T-helper 1 cell treated with Interleukin-12 subunit alpha and Interleukin-12 subunit beta and Interleukin-4 antibody, amounts not matched to agents 30 μg/mL and 1 μg/mL, for 36 hours (primary cell): ENCODE results near the gene SYNRG.
A peak's percentile ranks its signal among the peaks of the same experiment; 100 is the strongest.
"Not testable (repeated sequence)": the region's sequence is repeated elsewhere in the genome, so short reads cannot be mapped to it uniquely, and the experiment has no call there.

Experiments used
- H3K27ac Mint-ChIP-seq: one replicate; pipeline ENCODE4 v1.8.0; 2021; ENCODE audit warnings: mild to moderate bottlenecking, mixed read lengths
- H3K27me3 Mint-ChIP-seq: one replicate; pipeline ENCODE4 v1.8.0; 2021; ENCODE audit warnings: low read depth, mixed read lengths
- H3K36me3 Mint-ChIP-seq: one replicate; pipeline ENCODE4 v1.8.0; 2021; ENCODE audit warnings: low read depth, mixed read lengths
- H3K4me1 Mint-ChIP-seq: one replicate; pipeline ENCODE4 v1.8.0; 2021; ENCODE audit warnings: low read depth, mixed read lengths
- H3K4me3 Mint-ChIP-seq: one replicate; pipeline ENCODE4 v1.8.0; 2021; ENCODE audit warnings: mild to moderate bottlenecking, moderate library complexity, mixed read lengths
- H3K9me3 Mint-ChIP-seq: one replicate; pipeline ENCODE4 v1.8.0; 2021; ENCODE audit warnings: mixed read lengths

The SYNRG gene

GRCh38 chr17:37614391-37614790 lies 5.2 kb upstream of the SYNRG start:
- Mint-ChIP-seq H3K36me3 (peaks cover 20% of the 10 kb centered on the region), H3K4me3 (no peak overlapping the region), H3K9me3 (no peaks in the 10 kb centered on the region), H3K27ac (no peak overlapping the region), H3K27me3 (no peaks in the 10 kb centered on the region), H3K4me1 (peaks cover 4% of the 10 kb centered on the region)

DNA sequence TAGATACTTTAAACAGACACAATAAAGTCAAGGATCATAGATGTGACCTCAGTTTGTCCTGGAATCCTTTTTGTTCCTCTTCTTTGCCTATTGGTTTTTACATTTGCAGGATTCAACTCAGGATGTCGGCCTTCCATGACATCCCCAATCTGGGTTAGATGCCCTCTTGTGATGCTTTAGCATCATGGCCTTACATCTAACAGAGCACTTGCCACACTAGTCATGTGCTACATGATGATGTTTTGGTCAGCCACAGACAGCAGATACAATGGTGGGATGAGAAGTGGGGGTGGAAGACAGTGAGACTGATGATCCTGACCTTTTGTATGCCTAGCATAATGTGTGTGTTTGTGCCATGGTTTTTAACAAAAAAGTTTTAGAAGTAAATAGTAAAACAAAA lies 1.8 kb upstream of the SYNRG start:
- Mint-ChIP-seq H3K27ac (no peak overlapping the region), H3K4me3 (no peak overlapping the region)

DNA sequence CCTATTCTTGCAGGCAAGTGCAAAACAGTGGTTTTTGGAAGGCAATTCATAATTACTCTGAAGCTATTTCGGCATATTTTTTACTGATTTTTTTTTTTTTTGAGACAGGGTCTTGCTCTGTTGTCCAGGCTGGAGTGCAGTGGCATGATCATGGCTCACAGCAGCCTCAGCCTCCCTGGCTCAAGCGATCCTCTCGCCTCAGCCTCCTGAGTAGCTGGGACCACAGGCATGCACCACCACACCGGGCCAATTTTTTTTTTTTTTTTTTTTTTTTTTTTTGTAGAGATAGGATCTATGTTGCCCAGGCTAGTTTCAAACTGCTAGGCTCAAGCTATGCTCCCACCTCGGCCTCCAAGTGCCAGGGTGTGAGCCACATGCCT lies 813 bp upstream of the SYNRG start:
- Mint-ChIP-seq H3K36me3 (peaks cover 25% of the 10 kb centered on the region), H3K4me3 (peak overlapping the region; percentile 89), H3K4me1 (peaks cover 28% of the 10 kb centered on the region), H3K27ac (peak overlapping the region; percentile 62)
- not testable (repeated sequence) for H3K9me3 Mint-ChIP-seq, H3K27me3 Mint-ChIP-seq

More for the DNA sequence above, 1.8 kb upstream of the SYNRG start:
- Mint-ChIP-seq H3K36me3 (peaks cover 21% of the 10 kb centered on the region), H3K4me1 (peaks cover 20% of the 10 kb centered on the region), H3K27me3 (no peaks in the 10 kb centered on the region), H3K9me3 (no peaks in the 10 kb centered on the region)

DNA sequence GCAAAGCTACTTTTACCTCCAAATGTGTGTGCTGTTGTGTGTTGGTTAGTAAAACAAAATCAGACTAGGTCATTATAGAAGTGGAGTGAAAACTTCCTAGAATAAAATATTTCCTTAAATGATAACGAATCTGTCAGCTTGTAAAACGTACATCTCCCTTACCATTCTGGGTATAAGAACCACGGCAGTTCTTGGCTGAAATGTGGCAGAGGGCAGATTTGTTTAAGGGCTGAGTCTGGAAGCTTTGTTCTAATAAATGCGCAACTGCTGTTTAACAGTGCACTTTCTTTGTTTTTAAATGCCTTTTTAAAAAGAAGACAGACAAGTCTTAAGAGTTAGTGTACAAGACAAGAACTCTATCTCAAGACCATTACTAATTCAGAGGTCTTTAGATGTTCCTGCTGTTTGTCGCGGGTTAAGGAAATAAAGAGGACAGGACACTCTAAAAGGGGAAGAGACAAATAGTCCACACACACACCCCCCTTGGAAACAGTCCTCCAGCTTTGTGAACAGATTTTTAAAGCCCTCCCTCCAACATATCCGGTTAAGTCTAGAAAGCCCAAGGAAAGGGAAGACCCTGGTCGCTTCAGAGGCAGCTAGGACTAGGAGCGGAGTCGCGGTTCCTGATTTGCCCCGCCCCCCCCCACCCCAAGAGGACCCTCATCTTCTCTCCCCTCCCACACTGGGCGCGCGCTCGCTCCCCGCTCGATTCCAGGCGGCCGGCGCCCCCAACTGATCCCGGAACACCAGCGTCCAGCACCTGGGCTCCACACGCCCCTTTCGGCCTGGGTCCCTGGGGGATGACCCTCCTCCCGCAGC lies 658 bp downstream of the SYNRG start:
- Mint-ChIP-seq H3K4me1 (peaks cover 37% of the 10 kb centered on the region), H3K36me3 (peaks cover 24% of the 10 kb centered on the region), H3K4me3 (peak overlapping the region; percentile 89), H3K27ac (peak overlapping the region; percentile 80), H3K9me3 (no peaks in the 10 kb centered on the region), H3K27me3 (no peaks in the 10 kb centered on the region)

DNA sequence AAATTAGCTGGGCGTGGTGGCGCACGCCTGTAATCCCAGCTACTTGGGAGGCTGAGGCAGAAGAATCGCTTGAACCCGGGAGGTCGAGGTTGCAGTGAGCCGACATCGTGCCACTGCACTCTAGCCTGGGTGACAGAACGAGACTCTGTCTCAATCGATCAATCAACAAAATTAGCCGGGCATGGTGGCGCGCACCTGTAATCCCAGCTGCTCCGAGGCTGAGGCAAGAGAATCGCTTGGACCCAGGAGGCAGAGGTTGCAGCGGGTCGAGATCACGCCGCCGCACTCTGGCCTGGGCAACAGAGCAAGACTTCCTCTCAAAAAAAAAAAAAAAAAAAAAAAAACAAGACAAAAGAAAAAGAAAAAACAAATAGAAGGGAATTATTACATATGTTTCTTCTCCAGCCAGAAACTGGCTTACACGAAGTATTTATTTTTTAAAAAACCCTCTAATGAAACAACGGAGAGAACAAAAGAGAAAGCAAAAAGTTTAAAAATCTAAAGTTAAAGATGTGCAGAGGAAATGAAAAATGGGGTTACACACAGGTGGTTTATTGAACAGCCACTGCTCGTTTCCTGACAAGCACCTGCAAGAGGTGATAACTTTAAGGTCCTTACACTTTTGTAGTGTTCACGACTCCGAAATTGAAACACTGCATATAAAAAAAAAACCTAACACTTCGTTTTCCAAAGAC lies 1.4 kb downstream of the SYNRG start:
- Mint-ChIP-seq H3K4me3 (peak overlapping the region; percentile 89), H3K36me3 (peaks cover 23% of the 10 kb centered on the region), H3K27me3 (no peaks in the 10 kb centered on the region)

DNA sequence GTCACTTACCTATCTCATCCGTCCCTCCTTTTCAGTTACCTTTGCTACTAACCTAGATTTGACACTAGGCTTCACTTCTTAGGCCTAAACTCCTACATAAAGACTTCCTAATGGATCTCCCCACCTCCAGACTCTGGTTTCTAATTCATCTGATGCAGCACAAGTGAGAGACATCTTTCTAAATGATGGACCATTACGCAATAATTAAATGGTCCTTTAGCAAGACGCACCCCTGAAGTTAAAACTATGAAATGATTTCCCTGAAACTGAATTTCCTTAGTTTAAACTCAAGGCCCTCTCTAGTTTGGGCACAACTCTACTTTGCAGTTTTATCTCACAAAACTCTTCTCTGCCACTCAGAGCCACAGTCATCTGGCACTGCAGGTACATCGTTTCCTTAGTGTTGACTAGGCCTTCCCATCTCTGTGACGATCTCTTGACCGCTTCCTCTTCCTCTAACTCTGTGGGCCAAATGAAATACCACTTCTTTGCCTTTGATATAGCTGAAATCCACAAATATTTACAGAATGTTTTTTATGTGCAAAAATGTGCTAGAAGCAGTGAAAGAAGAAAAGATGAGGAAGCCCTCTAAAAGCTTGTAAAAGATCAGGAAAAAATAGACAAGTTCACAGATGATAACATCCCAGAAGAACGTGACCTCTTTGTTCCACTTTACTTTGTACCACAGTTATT lies 3.3 kb downstream of the SYNRG start:
- H3K27me3 Mint-ChIP-seq, result no peaks in the 10 kb centered on the region
- peaks cover 44% of the 10 kb centered on the region for H3K4me1 Mint-ChIP-seq
- H3K36me3 Mint-ChIP-seq, result peaks cover 28% of the 10 kb centered on the region
- H3K4me3 Mint-ChIP-seq, result peak overlapping the region; percentile 77
- no peaks in the 10 kb centered on the region for H3K9me3 Mint-ChIP-seq
- peak overlapping the region; percentile 80 for H3K27ac Mint-ChIP-seq

More for the DNA sequence above, 1.4 kb downstream of the SYNRG start:
- Mint-ChIP-seq H3K27ac (peak overlapping the region; percentile 80), H3K9me3 (no peaks in the 10 kb centered on the region), H3K4me1 (peaks cover 39% of the 10 kb centered on the region)

- Mint-ChIP-seq H3K27me3 (no peaks in the 10 kb centered on the region), H3K4me1 (peaks cover 48% of the 10 kb centered on the region), H3K4me3 (peak overlapping the region; percentile 77), H3K36me3 (peaks cover 34% of the 10 kb centered on the region), H3K9me3 (no peaks in the 10 kb centered on the region), H3K27ac (peak overlapping the region; percentile 80)
Observed at GRCh38 chr17:37605081-37605480, 4.1 kb downstream of the SYNRG start.

DNA sequence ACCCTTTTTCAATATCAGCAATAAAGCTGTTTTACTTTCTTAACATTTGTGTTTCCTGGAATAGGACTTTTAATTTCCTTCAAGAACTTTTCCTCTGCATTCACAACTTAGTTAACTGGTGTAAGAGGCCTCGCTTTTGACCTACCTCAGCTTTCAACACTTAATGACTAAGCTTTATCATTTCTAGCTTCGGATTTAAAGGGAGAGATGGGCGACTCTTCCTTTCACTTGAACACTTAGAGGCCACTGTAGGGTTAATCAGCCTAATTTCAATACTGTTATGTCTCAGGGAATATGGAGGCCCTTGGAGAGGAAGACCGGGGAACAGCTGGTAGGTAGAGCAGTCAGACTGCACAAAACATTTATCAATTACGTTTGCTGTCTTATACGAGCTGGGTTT lies 4.7 kb downstream of the SYNRG start:
- Mint-ChIP-seq H3K9me3 (no peaks in the 10 kb centered on the region), H3K27me3 (no peaks in the 10 kb centered on the region), H3K4me1 (peaks cover 44% of the 10 kb centered on the region), H3K4me3 (peak overlapping the region; percentile 77), H3K27ac (peak overlapping the region; percentile 80), H3K36me3 (peaks cover 34% of the 10 kb centered on the region)

- Mint-ChIP-seq H3K4me3 (no peak overlapping the region), H3K27me3 (no peaks in the 10 kb centered on the region), H3K9me3 (no peaks in the 10 kb centered on the region), H3K36me3 (peaks cover 50% of the 10 kb centered on the region), H3K27ac (no peak overlapping the region), H3K4me1 (peaks cover 32% of the 10 kb centered on the region)
Observed at GRCh38 chr17:37598145-37598544, 11.1 kb downstream of the SYNRG start.

DNA sequence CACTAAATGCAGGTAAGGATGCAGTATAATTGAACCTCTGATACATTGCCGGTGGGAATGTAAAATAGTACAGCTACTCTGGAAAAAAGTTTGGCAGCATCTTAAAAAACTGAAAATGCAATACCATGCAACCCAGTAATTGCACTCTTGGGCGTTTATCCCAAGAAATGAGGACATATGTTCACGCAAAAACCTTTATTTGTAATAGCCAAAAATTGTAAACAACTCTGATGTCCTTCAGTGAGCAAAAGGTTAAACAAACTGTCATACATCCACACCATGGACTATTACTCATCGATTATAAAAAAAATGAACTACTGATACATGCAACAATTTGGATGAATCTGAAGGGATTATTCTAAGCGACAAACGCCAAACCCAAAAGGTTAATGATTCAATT lies 16.9 kb downstream of the SYNRG start:
- H3K27ac Mint-ChIP-seq, result no peak overlapping the region
- peaks cover 28% of the 10 kb centered on the region for H3K4me1 Mint-ChIP-seq
- peaks cover 43% of the 10 kb centered on the region for H3K36me3 Mint-ChIP-seq
- H3K9me3 Mint-ChIP-seq, result no peaks in the 10 kb centered on the region
- H3K27me3 Mint-ChIP-seq, result no peaks in the 10 kb centered on the region
- no peak overlapping the region for H3K4me3 Mint-ChIP-seq

GRCh38 chr17:37585066-37585465 lies 24.2 kb downstream of the SYNRG start:
- Mint-ChIP-seq H3K4me1 (peaks cover 8% of the 10 kb centered on the region), H3K4me3 (no peak overlapping the region), H3K27ac (no peak overlapping the region), H3K9me3 (no peaks in the 10 kb centered on the region), H3K36me3 (peaks cover 37% of the 10 kb centered on the region), H3K27me3 (no peaks in the 10 kb centered on the region)

DNA sequence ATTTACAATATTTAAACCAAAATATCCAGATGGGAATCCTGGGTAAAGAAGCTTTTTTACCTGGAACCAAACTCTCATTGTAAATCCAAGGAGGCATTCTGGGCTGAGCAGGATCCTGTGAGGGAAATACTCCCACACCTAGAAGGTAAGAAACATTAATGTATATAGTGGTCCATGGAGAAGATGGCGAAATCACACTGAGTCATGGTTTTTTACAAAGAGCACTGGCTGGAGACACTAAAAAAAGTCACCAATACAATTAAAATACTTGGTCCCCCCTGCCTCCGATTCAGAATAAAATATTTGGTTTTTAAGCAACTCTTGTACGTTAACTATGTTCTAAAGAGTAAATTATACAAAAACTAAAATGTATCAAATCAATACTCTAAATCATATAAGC lies 32.9 kb downstream of the SYNRG start:
- Mint-ChIP-seq H3K9me3 (peaks cover 8% of the 10 kb centered on the region), H3K27me3 (no peaks in the 10 kb centered on the region), H3K27ac (no peak overlapping the region), H3K4me1 (peaks cover 1% of the 10 kb centered on the region), H3K4me3 (no peak overlapping the region), H3K36me3 (peaks cover 51% of the 10 kb centered on the region)

DNA sequence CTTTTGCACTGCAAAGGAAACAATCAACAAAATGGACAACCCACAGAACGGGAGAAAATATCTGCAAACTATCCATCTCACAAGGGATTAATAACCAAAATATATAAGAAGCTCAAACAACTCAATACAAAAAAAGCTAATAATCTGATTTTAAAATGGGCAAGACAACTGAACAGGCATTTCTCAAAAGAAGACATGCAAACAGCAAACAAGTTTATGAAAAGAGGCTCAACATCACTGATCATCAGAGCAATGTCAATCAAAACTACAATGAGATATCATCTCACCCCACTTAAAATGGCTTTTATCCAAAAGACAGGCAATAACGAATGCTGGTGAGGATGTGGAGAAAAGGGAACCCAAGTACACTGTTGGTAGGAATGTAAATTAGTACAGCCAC lies 34.8 kb downstream of the SYNRG start:
- peaks cover 1% of the 10 kb centered on the region for H3K4me1 Mint-ChIP-seq
- H3K27ac Mint-ChIP-seq, result no peak overlapping the region
- peaks cover 8% of the 10 kb centered on the region for H3K9me3 Mint-ChIP-seq
- H3K36me3 Mint-ChIP-seq, result peaks cover 51% of the 10 kb centered on the region
- H3K4me3 Mint-ChIP-seq, result no peak overlapping the region
- H3K27me3 Mint-ChIP-seq, result no peaks in the 10 kb centered on the region

DNA sequence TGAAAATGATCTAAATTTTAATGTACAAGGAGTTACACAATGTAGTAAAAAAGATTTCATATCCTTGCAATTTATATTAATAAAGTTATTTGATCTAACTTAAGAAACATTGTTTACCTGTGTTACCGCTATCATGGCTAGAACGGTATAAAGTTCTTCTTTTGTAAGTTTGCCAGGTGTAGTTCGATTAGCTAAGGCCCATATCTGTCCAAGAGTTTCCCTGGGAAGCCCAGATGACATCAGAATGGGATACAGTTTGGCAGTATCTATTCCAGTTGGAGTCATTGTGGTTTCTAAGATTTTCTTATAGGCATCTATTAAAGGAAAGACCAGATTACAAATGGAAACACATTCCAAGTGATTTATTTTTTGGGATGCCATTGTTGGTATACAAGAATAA lies 37.5 kb downstream of the SYNRG start:
- Mint-ChIP-seq H3K4me1 (peaks cover 1% of the 10 kb centered on the region), H3K9me3 (peaks cover 8% of the 10 kb centered on the region), H3K27me3 (no peaks in the 10 kb centered on the region), H3K36me3 (peaks cover 57% of the 10 kb centered on the region), H3K27ac (no peak overlapping the region), H3K4me3 (no peak overlapping the region)
